Measurements from ENCODE around the gene CLDN5. TPM values are rescaled to one million over a fixed set of nuclear protein-coding genes. Genes with fewer than 3 reads are reported as not detected.

Gene CLDN5
- total RNA-seq, 4 donors from 2014 or later: 66.3 to 362 (median 129) TPM

- TF ChIP-seq CTCF (IDR thresholded peaks at IDR 0.05; ENCODE audit: low read depth): no peak
Observed at GRCh38 chr22:19501897-19502447, 22.2 kb downstream of the CLDN5 start.

GRCh38 chr22:19499880-19500242 lies 24.3 kb downstream of the CLDN5 start:
- no peak for TF ChIP-seq CTCF (IDR thresholded peaks at IDR 0.05; ENCODE audit: low read depth)

GRCh38 chr22:19499236-19499879 lies 24.9 kb downstream of the CLDN5 start:
- TF ChIP-seq CTCF (IDR thresholded peaks at IDR 0.05; ENCODE audit: low read depth): no peak

GRCh38 chr22:19498866-19499190 lies 25.4 kb downstream of the CLDN5 start:
- no peak for TF ChIP-seq CTCF (IDR thresholded peaks at IDR 0.05; ENCODE audit: low read depth)

- TF ChIP-seq CTCF (IDR thresholded peaks at IDR 0.05; ENCODE audit: low read depth): no peak
Observed at GRCh38 chr22:19498154-19498865, 25.9 kb downstream of the CLDN5 start.

- no peak for TF ChIP-seq CTCF (IDR thresholded peaks at IDR 0.05; ENCODE audit: low read depth)
Observed at GRCh38 chr22:19497245-19497644, 27.0 kb downstream of the CLDN5 start.

GRCh38 chr22:19496324-19496630 lies 27.9 kb downstream of the CLDN5 start:
- TF ChIP-seq CTCF (IDR thresholded peaks at IDR 0.05; ENCODE audit: low read depth): no peak
